WTC11 (cell line): ENCODE data around the gene CTDP1. TPM values are rescaled to one million over a fixed set of nuclear protein-coding genes. Genes with fewer than 3 reads are reported as not detected.

ENCODE experiments used
- ATAC-seq: fragments of 200-7000 bp; cut with Tn5 transposase; 2 replicates; pipeline ENCODE4 v1.10.0; 2021; ENCODE audit warnings: mild to moderate bottlenecking, moderate library complexity
- CTCF ChIA-PET: fragments of 300-600 bp; sonication (Branson Sonifier 250); formaldehyde crosslinking; loops from one replicate; lab custom pipeline; 2021; ENCODE audit warnings: antibody characterized with exemption; lab: Charles Lee
- POLR2A ChIA-PET: fragments of 350-600 bp; sonication (Branson Sonifier 250); formaldehyde crosslinking; loops from one replicate; lab custom pipeline; 2021; ENCODE audit warnings: antibody characterized with exemption; lab: Charles Lee
- DNase-seq: peaks from one replicate; pipeline ENCODE4 v3.0.0; 2021; ENCODE audit warnings: low spot score
- H3K27ac Mint-ChIP-seq: 2 replicates; pipeline ENCODE4 v1.8.0; 2021; ENCODE audit warnings: mixed read lengths
- H3K27me3 Mint-ChIP-seq: 2 replicates; pipeline ENCODE4 v1.8.0; 2021; ENCODE audit warnings: low read depth, mild to moderate bottlenecking, moderate library complexity, mixed read lengths
- H3K36me3 Mint-ChIP-seq: 2 replicates; pipeline ENCODE4 v1.8.0; 2021; ENCODE audit warnings: mixed read lengths
- H3K4me1 Mint-ChIP-seq: 2 replicates; pipeline ENCODE4 v1.8.0; 2022; ENCODE audit warnings: mixed read lengths
- H3K4me3 Mint-ChIP-seq: 2 replicates; pipeline ENCODE4 v1.8.0; 2021; ENCODE audit warnings: mild to moderate bottlenecking, moderate library complexity, mixed read lengths
- H3K9me3 Mint-ChIP-seq: 2 replicates; pipeline ENCODE4 v1.8.0; 2021; ENCODE audit warnings: mixed read lengths
- AR ChIP-seq: fragments of 250-450 bp; sonication (Bioruptor Pico); IDR thresholded peaks from 2 replicates; pipeline ENCODE4 v1.9.0; 2021; ENCODE audit warnings: mild to moderate bottlenecking
- ATF1 ChIP-seq: sonication (generic); formaldehyde crosslinking; IDR thresholded peaks from 2 replicates; pipeline ENCODE4 v1.8.1; 2023; ENCODE audit warnings: mild to moderate bottlenecking, moderate library complexity, missing genetic modification reagents
- ATF6 ChIP-seq: sonication (generic); formaldehyde crosslinking; IDR thresholded peaks from 2 replicates; pipeline ENCODE4 v1.8.1; 2023; ENCODE audit warnings: mild to moderate bottlenecking, missing genetic modification reagents
- CBFB ChIP-seq: sonication (generic); formaldehyde crosslinking; IDR thresholded peaks from 2 replicates; pipeline ENCODE4 v1.8.1; 2022; ENCODE audit warnings: mild to moderate bottlenecking, low read depth, missing genetic modification reagents
- CREM ChIP-seq: sonication (generic); formaldehyde crosslinking; IDR thresholded peaks from 2 replicates; pipeline ENCODE4 v1.8.1; 2022; ENCODE audit warnings: mild to moderate bottlenecking, missing genetic modification reagents, moderate library complexity
- E2F1 ChIP-seq: sonication (generic); formaldehyde crosslinking; IDR thresholded peaks from 2 replicates; pipeline ENCODE4 v1.8.0; 2022; ENCODE audit warnings: mild to moderate bottlenecking, missing genetic modification reagents
- E2F4 ChIP-seq: sonication (generic); formaldehyde crosslinking; IDR thresholded peaks from 2 replicates; pipeline ENCODE4 v1.8.1; 2022; ENCODE audit warnings: low read depth, mild to moderate bottlenecking, moderate library complexity, missing genetic modification reagents, borderline replicate concordance
- ELF4 ChIP-seq: sonication (generic); formaldehyde crosslinking; IDR thresholded peaks from 2 replicates; pipeline ENCODE4 v1.8.1; 2022; ENCODE audit warnings: low read depth, mild to moderate bottlenecking, moderate library complexity, missing genetic modification reagents
- GABPB1 ChIP-seq: sonication (generic); formaldehyde crosslinking; IDR thresholded peaks from 2 replicates; pipeline ENCODE4 v1.8.1; 2023; ENCODE audit warnings: mild to moderate bottlenecking, missing genetic modification reagents
- IRF1 ChIP-seq: sonication (generic); formaldehyde crosslinking; IDR thresholded peaks from 2 replicates; pipeline ENCODE4 v1.8.0; 2023; ENCODE audit warnings: missing genetic modification reagents
- JAZF1 ChIP-seq: fragments of 250-450 bp; sonication (Bioruptor Pico); IDR thresholded peaks from 2 replicates; pipeline ENCODE4 v1.9.0; 2021; ENCODE audit warnings: moderate library complexity, mild to moderate bottlenecking, inconsistent platforms
- JUN ChIP-seq: sonication (generic); formaldehyde crosslinking; IDR thresholded peaks from 2 replicates; pipeline ENCODE4 v1.8.0; 2023; ENCODE audit warnings: mild to moderate bottlenecking, missing genetic modification reagents
- KAT7 ChIP-seq: sonication (generic); formaldehyde crosslinking; IDR thresholded peaks from 2 replicates; pipeline ENCODE4 v1.8.1; 2023; ENCODE audit warnings: missing genetic modification reagents, mild to moderate bottlenecking, borderline replicate concordance
- MAX ChIP-seq: sonication (generic); formaldehyde crosslinking; IDR thresholded peaks from 2 replicates; pipeline ENCODE4 v1.8.0; 2022; ENCODE audit warnings: mild to moderate bottlenecking, missing genetic modification reagents
- MXD4 ChIP-seq: fragments of 250-450 bp; sonication (Bioruptor Pico); IDR thresholded peaks from 2 replicates; pipeline ENCODE4 v1.8.0; 2021; ENCODE audit warnings: mild to moderate bottlenecking, moderate library complexity, borderline replicate concordance
- RELA ChIP-seq: sonication (generic); formaldehyde crosslinking; IDR thresholded peaks from 2 replicates; pipeline ENCODE4 v1.8.1; 2022; ENCODE audit warnings: missing genetic modification reagents, mild to moderate bottlenecking, borderline replicate concordance
- TEAD4 ChIP-seq: sonication (generic); formaldehyde crosslinking; IDR thresholded peaks from 2 replicates; pipeline ENCODE4 v1.8.0; 2022; ENCODE audit warnings: mild to moderate bottlenecking, missing genetic modification reagents
- TP53 ChIP-seq: sonication (generic); formaldehyde crosslinking; IDR thresholded peaks from 2 replicates; pipeline ENCODE4 v1.8.1; 2023; ENCODE audit warnings: mild to moderate bottlenecking, missing genetic modification reagents
- ZBTB21 ChIP-seq: sonication (generic); formaldehyde crosslinking; IDR thresholded peaks from 2 replicates; pipeline ENCODE4 v1.8.1; 2023; ENCODE audit warnings: mild to moderate bottlenecking, missing genetic modification reagents, borderline replicate concordance
- ZBTB43 ChIP-seq: sonication (generic); formaldehyde crosslinking; IDR thresholded peaks from 2 replicates; pipeline ENCODE4 v1.8.1; 2023; ENCODE audit warnings: mild to moderate bottlenecking, missing genetic modification reagents
- ZNF219 ChIP-seq: sonication (generic); formaldehyde crosslinking; IDR thresholded peaks from 2 replicates; pipeline ENCODE4 v1.8.0; 2023; ENCODE audit warnings: missing genetic modification reagents, mild to moderate bottlenecking, borderline replicate concordance
- total RNA-seq: library from RNA; stranded (reverse); gene quantifications from 3 replicates; pipeline ENCODE4 v1.2.3, GENCODE V29; 2021

CTDP1 gene
- total RNA-seq, 1 experiment from 2014 or later, result 39.7 TPM

GRCh38 chr18:79707239-79707638 lies 27.6 kb downstream of the CTDP1 start:
- Mint-ChIP-seq H3K4me1 (no peaks in the 10 kb centered on the region), H3K4me3 (no peak overlapping the region), H3K36me3 (peaks cover 38% of the 10 kb centered on the region), H3K9me3 (no peaks in the 10 kb centered on the region), H3K27me3 (no peaks in the 10 kb centered on the region), H3K27ac (no peak overlapping the region)
- CTCF ChIA-PET, result no interaction called here
- no peak for DNase-seq
- no peak for ATAC-seq
- POLR2A ChIA-PET, result no interaction called here
- TF ChIP-seq TEAD4 (CRISPR knock-in tag), result no peak
- TF ChIP-seq JAZF1 (CRISPR knock-in tag), result no peak
- no peak for TF ChIP-seq MAX (CRISPR knock-in tag)
- TF ChIP-seq ZNF219, result no peak

- Mint-ChIP-seq H3K9me3 (no peaks in the 10 kb centered on the region), H3K36me3 (peaks cover 41% of the 10 kb centered on the region), H3K4me1 (no peaks in the 10 kb centered on the region), H3K4me3 (no peak overlapping the region), H3K27me3 (no peaks in the 10 kb centered on the region), H3K27ac (no peak overlapping the region)
- ATAC-seq (no peak), DNase-seq (no peak)
- ChIA-PET CTCF (no interaction called here), POLR2A (no interaction called here)
- TF ChIP-seq ZBTB43 (CRISPR knock-in tag), result no peak
- TF ChIP-seq ELF4 (CRISPR knock-in tag), result no peak
- no peak for TF ChIP-seq E2F4 (CRISPR knock-in tag)
- no peak for TF ChIP-seq GABPB1 (CRISPR knock-in tag)
- TF ChIP-seq TP53 (CRISPR knock-in tag), result no peak
- no peak for TF ChIP-seq RELA
- no peak for TF ChIP-seq CBFB
- TF ChIP-seq MXD4 (CRISPR knock-in tag), result no peak
- no peak for TF ChIP-seq E2F1
- no peak for TF ChIP-seq ATF1
- TF ChIP-seq MAX (CRISPR knock-in tag), result no peak
- TF ChIP-seq KAT7 (CRISPR knock-in tag), result no peak
- no peak for TF ChIP-seq IRF1
- no peak for TF ChIP-seq JUN (CRISPR knock-in tag)
- TF ChIP-seq CREM (CRISPR knock-in tag), result no peak
Measured at GRCh38 chr18:79707671-79708070, 28.1 kb downstream of the CTDP1 start.

- Mint-ChIP-seq H3K27me3 (no peaks in the 10 kb centered on the region), H3K36me3 (peaks cover 47% of the 10 kb centered on the region), H3K9me3 (no peaks in the 10 kb centered on the region), H3K4me1 (no peaks in the 10 kb centered on the region), H3K27ac (no peak overlapping the region; the same call in 1 of the 2 replicates), H3K4me3 (no peak overlapping the region)
- ATAC-seq (no peak), DNase-seq (no peak)
- POLR2A ChIA-PET, result no interaction called here
- CTCF ChIA-PET, result no interaction called here
- TF ChIP-seq ATF6 (CRISPR knock-in tag) (no peak), ZBTB21 (CRISPR knock-in tag) (no peak), TEAD4 (CRISPR knock-in tag) (no peak), ELF4 (CRISPR knock-in tag) (no peak), AR (CRISPR knock-in tag) (no peak)
Measured at GRCh38 chr18:79708412-79708811, 28.8 kb downstream of the CTDP1 start.
